OCI-LY3 (cell line): ENCODE results near the gene TIMMDC1.

Source experiments
- EZH2phosphoT487 ChIP-seq: fragments of 200-600 bp; shearing (Covaris generic); IDR thresholded peaks from 2 replicates; pipeline ENCODE4 v1.6.1; 2018; ENCODE audit warnings: antibody characterized with exemption, mixed run types, low read depth
- TF ChIP-seq, protein P1 (sequence below): fragments of 200-600, 300-600 bp; sonication (generic); IDR thresholded peaks from 2 replicates; pipeline ENCODE4 v1.5.1; 2014; ENCODE audit warnings: antibody characterized with exemption, low read length, low read depth

DNA sequence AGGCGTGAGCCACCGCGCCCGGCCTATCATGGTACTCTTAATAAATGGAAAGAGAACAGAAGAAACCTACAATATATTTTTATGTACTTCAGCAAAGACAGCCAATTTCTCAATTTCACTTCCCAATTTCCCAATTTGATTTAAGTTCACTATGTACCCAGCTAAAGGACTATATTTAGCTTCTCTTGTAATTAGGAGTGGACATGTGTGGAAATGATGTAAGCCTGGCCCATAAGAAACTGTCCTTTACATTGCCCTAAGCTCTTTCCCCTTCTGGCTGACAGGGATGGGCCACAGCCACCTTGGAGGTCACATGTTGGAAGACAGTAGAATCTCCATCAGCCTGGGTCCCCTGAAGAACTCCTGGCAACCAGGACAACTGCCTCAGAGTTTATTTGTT lies 41.1 kb upstream of the TIMMDC1 start:
- TF ChIP-seq, protein P1, sequence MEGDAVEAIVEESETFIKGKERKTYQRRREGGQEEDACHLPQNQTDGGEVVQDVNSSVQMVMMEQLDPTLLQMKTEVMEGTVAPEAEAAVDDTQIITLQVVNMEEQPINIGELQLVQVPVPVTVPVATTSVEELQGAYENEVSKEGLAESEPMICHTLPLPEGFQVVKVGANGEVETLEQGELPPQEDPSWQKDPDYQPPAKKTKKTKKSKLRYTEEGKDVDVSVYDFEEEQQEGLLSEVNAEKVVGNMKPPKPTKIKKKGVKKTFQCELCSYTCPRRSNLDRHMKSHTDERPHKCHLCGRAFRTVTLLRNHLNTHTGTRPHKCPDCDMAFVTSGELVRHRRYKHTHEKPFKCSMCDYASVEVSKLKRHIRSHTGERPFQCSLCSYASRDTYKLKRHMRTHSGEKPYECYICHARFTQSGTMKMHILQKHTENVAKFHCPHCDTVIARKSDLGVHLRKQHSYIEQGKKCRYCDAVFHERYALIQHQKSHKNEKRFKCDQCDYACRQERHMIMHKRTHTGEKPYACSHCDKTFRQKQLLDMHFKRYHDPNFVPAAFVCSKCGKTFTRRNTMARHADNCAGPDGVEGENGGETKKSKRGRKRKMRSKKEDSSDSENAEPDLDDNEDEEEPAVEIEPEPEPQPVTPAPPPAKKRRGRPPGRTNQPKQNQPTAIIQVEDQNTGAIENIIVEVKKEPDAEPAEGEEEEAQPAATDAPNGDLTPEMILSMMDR: no peak
- TF ChIP-seq EZH2phosphoT487: no peak
